ENCODE data around the gene COASY. TPM values are rescaled to one million over a fixed set of nuclear protein-coding genes. Genes with fewer than 3 reads are reported as not detected.

Gene COASY
- polyA plus RNA-seq, 1 of the 3 experiments (the other 2 are of a cell fraction) = 69.4 TPM

DNA sequence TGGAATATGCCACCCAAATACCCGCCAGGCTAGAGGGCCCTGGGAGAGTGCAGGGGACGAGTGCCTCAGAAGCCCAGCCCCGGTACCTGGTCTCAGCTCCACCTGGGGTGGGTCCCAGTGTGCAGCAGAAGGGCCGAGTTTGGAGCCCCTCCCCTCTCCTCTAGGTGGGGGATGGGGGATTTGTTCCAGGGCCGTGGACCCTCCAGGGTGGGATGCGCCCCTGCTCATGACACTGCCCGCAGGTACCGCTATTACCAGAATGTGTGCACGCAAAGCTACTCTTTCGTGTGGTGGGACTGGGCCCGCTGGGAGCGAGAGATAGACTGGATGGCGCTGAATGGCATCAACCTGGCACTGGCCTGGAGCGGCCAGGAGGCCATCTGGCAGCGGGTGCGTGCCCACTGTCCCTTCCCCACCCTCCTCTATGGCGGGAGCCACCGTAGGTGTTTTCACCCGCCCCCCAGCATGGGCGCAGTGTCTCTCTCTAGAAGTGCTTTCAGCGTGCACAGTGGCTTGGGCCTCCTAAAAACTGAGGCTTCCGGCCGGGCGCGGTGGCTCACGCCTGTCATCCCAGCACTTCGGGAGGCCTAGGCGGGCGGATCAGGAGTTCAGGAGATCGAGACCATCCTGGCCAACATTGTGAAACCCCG is 24.7 kb upstream of the COASY start:
- H3K9ac ChIP-seq = peak overlapping the region; percentile 70
- TF ChIP-seq, protein P1, sequence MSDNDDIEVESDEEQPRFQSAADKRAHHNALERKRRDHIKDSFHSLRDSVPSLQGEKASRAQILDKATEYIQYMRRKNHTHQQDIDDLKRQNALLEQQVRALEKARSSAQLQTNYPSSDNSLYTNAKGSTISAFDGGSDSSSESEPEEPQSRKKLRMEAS (IDR thresholded peaks at IDR 0.05; ENCODE audit: low read depth) = no peak
- TF ChIP-seq EZH2phosphoT487 (IDR thresholded peaks at IDR 0.05; ENCODE audit: borderline replicate concordance, low read depth) (no peak), TEAD4 (IDR thresholded peaks at IDR 0.05; ENCODE audit: borderline replicate concordance, insufficient read depth) (no peak), SIN3A (IDR thresholded peaks at IDR 0.05; ENCODE audit: borderline replicate concordance, low read depth, low read length) (no peak), RFX5 (IDR thresholded peaks at IDR 0.05; ENCODE audit: low read length) (no peak), FOXM1 (IDR thresholded peaks at IDR 0.05; ENCODE audit: low read depth) (no peak), RXRA (IDR thresholded peaks at IDR 0.05; ENCODE audit: borderline replicate concordance, low read depth) (no peak), RCOR1 (IDR thresholded peaks at IDR 0.05; ENCODE audit: low read length) (no peak), FOSL2 (IDR thresholded peaks at IDR 0.05; ENCODE audit: borderline replicate concordance, low read depth) (no peak), GABPA (IDR thresholded peaks at IDR 0.05; ENCODE audit: low read depth) (no peak), TAF1 (IDR thresholded peaks at IDR 0.05; ENCODE audit: borderline replicate concordance, low read depth, low read length) (no peak), POLR2AphosphoS5 (IDR thresholded peaks at IDR 0.05; ENCODE audit: low read depth, low read length) (no peak), MEF2A (IDR thresholded peaks at IDR 0.05; ENCODE audit: borderline replicate concordance, low read depth) (no peak), ELF1 (IDR thresholded peaks at IDR 0.05) (no peak), JUND (IDR thresholded peaks at IDR 0.05) (no peak), CHD2 (IDR thresholded peaks at IDR 0.05; ENCODE audit: low read length, partially characterized antibody) (no peak), FOXJ3 (CRISPR knock-in tag; IDR thresholded peaks at IDR 0.05) (no peak)
- TF ChIP-seq, protein P2, sequence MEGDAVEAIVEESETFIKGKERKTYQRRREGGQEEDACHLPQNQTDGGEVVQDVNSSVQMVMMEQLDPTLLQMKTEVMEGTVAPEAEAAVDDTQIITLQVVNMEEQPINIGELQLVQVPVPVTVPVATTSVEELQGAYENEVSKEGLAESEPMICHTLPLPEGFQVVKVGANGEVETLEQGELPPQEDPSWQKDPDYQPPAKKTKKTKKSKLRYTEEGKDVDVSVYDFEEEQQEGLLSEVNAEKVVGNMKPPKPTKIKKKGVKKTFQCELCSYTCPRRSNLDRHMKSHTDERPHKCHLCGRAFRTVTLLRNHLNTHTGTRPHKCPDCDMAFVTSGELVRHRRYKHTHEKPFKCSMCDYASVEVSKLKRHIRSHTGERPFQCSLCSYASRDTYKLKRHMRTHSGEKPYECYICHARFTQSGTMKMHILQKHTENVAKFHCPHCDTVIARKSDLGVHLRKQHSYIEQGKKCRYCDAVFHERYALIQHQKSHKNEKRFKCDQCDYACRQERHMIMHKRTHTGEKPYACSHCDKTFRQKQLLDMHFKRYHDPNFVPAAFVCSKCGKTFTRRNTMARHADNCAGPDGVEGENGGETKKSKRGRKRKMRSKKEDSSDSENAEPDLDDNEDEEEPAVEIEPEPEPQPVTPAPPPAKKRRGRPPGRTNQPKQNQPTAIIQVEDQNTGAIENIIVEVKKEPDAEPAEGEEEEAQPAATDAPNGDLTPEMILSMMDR (IDR thresholded peaks at IDR 0.05) = no peak
- peak overlapping the region; percentile 50 to 86; a peak in 3 of 4 replicates for H3K27ac ChIP-seq (ENCODE audit: low read depth in 2 of 2, low read length in 1 of 2)
- no peak overlapping the region for H2AFZ ChIP-seq (ENCODE audit: low read depth)
- CTCF ChIA-PET = interaction anchor here (0.6 to 2.4 kb wide), 4 partner anchors 9 to 461 kb away, joined by 3 to 18 read pairs (median 4); partner anchors contain the start of gene RPL27
- peaks cover 4 to 16% of the 10 kb centered on the region in 2 experiments; a peak in 3 of 4 replicates for H3K4me1 ChIP-seq (ENCODE audit: control insufficient read depth in 1 of 2, insufficient read depth in 2 of 2, low read depth in 1 of 2, low read length in 1 of 2)
- H3K79me2 ChIP-seq (ENCODE audit: insufficient read depth) = peaks cover 22% of the 10 kb centered on the region
- H3K36me3 ChIP-seq (replicated peaks in 1 of 2; ENCODE audit: control insufficient read depth in 1 of 2, insufficient read depth in 2 of 2, low read length in 1 of 2) = peaks cover 12% of the 10 kb centered on the region in 2 experiments
- H3K9me3 ChIP-seq = no peaks in the 10 kb centered on the region
- H3F3A ChIP-seq (replicated peaks; ENCODE audit: insufficient read depth) = peaks cover 19% of the 10 kb centered on the region
- peak overlapping the region; percentile 70 to 82 for H3K4me3 ChIP-seq (ENCODE audit: low read depth in 2 of 2, low read length in 1 of 2)
- H3K27me3 ChIP-seq (ENCODE audit: insufficient read depth) = no peaks in the 10 kb centered on the region
- H4K20me1 ChIP-seq (ENCODE audit: insufficient read depth) = 0 out of 2 replicates have a peak, but pooled peaks cover 4% of the 10 kb centered on the region
- POLR2A ChIA-PET = interaction anchor here (1.0 to 3.6 kb wide), 5 partner anchors 10 to 236 kb away, joined by 3 to 17 read pairs (median 3); partner anchors contain the start of genes PLEKHH3 and VPS25
- peak overlapping the region; percentile 100 for H3K4me2 ChIP-seq
- 97% methylated on average over 21 of the region's 31 CpGs for WGBS (ENCODE audit: low lambda C conversion rate)
- H3K9me2 ChIP-seq = no peaks in the 10 kb centered on the region
- DNase-seq = no peak
